H9 (cell line): ENCODE results near the gene HERC6. TPM values are rescaled to one million over a fixed set of nuclear protein-coding genes. Genes with fewer than 3 reads are reported as not detected.

Source experiments
- DNase-seq: peaks from one replicate; pipeline ENCODE4 v3.0.0-alpha.2; 2017
- H2AFZ ChIP-seq: one replicate; pipeline ENCODE4 v1.6.1; 2013; ENCODE audit warnings: mild to moderate bottlenecking, low read length, control low read depth, moderate library complexity
- H2AK5ac ChIP-seq: 2 replicates; pipeline ENCODE4 v1.6.1; 2013; ENCODE audit warnings: low read length, control low read depth, mixed read lengths; ENCODE audit not compliant: insufficient read length
- H2BK120ac ChIP-seq: one replicate; pipeline ENCODE4 v1.6.1; 2013; ENCODE audit warnings: low read depth, mild to moderate bottlenecking, low read length, control low read depth, inconsistent platforms; ENCODE audit not compliant: poor library complexity, severe bottlenecking
- H2BK12ac ChIP-seq: 2 replicates; pipeline ENCODE4 v1.6.1; 2013; ENCODE audit warnings: low read length, control low read depth, mixed read lengths, low read depth; ENCODE audit not compliant: insufficient read length
- H2BK15ac ChIP-seq: 2 replicates; pipeline ENCODE4 v1.6.1; 2013; ENCODE audit warnings: low read depth, low read length, control low read depth
- H2BK20ac ChIP-seq: one replicate; pipeline ENCODE4 v1.6.1; 2013; ENCODE audit warnings: low read depth, mild to moderate bottlenecking, low read length, control low read depth, inconsistent platforms; ENCODE audit not compliant: poor library complexity, severe bottlenecking
- H2BK5ac ChIP-seq: 2 replicates; pipeline ENCODE4 v1.6.1; 2013; ENCODE audit warnings: low read length, control low read depth, mixed read lengths; ENCODE audit not compliant: insufficient read length
- H3K14ac ChIP-seq: 2 replicates; pipeline ENCODE4 v1.6.1; 2013; ENCODE audit warnings: low read length, control low read depth; ENCODE audit not compliant: insufficient read depth
- H3K18ac ChIP-seq: 2 replicates; pipeline ENCODE4 v1.6.1; 2013; ENCODE audit warnings: low read depth, mild to moderate bottlenecking, mixed read lengths, low read length, control low read depth; ENCODE audit not compliant: insufficient read length
- H3K23ac ChIP-seq: 2 replicates; pipeline ENCODE4 v1.6.1; 2013; ENCODE audit warnings: low read length, control low read depth, mixed read lengths, low read depth; ENCODE audit not compliant: insufficient read length
- H3K23me2 ChIP-seq: 2 replicates; pipeline ENCODE4 v1.6.1; 2013; ENCODE audit warnings: low read depth, mild to moderate bottlenecking, mixed read lengths, low read length, control low read depth; ENCODE audit not compliant: insufficient read length, poor library complexity, severe bottlenecking
- H3K27ac ChIP-seq: 2 replicates; pipeline ENCODE4 v1.5.1; 2013; ENCODE audit warnings: low read length, control low read depth, mixed read lengths, low read depth; ENCODE audit not compliant: insufficient read length
- H3K27me3 ChIP-seq: 2 replicates; pipeline ENCODE4 v1.6.1; 2013; ENCODE audit warnings: low read length, control low read depth, inconsistent platforms; ENCODE audit not compliant: insufficient read depth
- H3K4ac ChIP-seq: 2 replicates; pipeline ENCODE4 v1.6.1; 2013; ENCODE audit warnings: low read depth, mild to moderate bottlenecking, control low read depth, inconsistent platforms, low read length, moderate library complexity
- H3K4me1 ChIP-seq: 2 replicates; pipeline ENCODE4 v1.6.1; 2013; ENCODE audit warnings: low read length, control low read depth, inconsistent platforms; ENCODE audit not compliant: insufficient read depth
- H3K4me2 ChIP-seq: 2 replicates; pipeline ENCODE4 v1.6.1; 2013; ENCODE audit warnings: low read length, control low read depth, mixed read lengths; ENCODE audit not compliant: insufficient read length, insufficient read depth
- H3K56ac ChIP-seq: 2 replicates; pipeline ENCODE4 v1.6.1; 2013; ENCODE audit warnings: low read depth, mild to moderate bottlenecking, mixed read lengths, low read length, control low read depth; ENCODE audit not compliant: insufficient read length
- H3K79me1 ChIP-seq: 2 replicates; pipeline ENCODE4 v1.6.1; 2013; ENCODE audit warnings: low read depth, mild to moderate bottlenecking, moderate library complexity, low read length, control low read depth, inconsistent platforms; ENCODE audit not compliant: insufficient read depth, poor library complexity, severe bottlenecking
- H3K79me2 ChIP-seq: 2 replicates; pipeline ENCODE4 v1.6.1; 2013; ENCODE audit warnings: low read length, control low read depth, inconsistent platforms; ENCODE audit not compliant: insufficient read depth
- H3K9ac ChIP-seq: 2 replicates; pipeline ENCODE4 v1.6.1; 2013; ENCODE audit warnings: low read length, control low read depth, mixed read lengths; ENCODE audit not compliant: insufficient read length; ENCODE audit errors: extremely low read depth
- H3K9me3 ChIP-seq: one replicate; pipeline ENCODE4 v1.6.1; 2013; ENCODE audit warnings: low read depth, low read length, inconsistent platforms; ENCODE audit not compliant: control insufficient read depth
- H3T11ph ChIP-seq: one replicate; pipeline ENCODE4 v1.6.1; 2013; ENCODE audit warnings: mild to moderate bottlenecking, low read length, control low read depth, inconsistent platforms
- H4K20me1 ChIP-seq: one replicate; pipeline ENCODE4 v1.6.1; 2013; ENCODE audit not compliant: control insufficient read depth, insufficient read length, insufficient read depth
- H4K5ac ChIP-seq: 2 replicates; pipeline ENCODE4 v1.6.1; 2013; ENCODE audit warnings: low read depth, mild to moderate bottlenecking, mixed read lengths, low read length, control low read depth; ENCODE audit not compliant: insufficient read length
- H4K8ac ChIP-seq: replicated peaks from 2 replicates; pipeline ENCODE4 v1.6.1; 2013; ENCODE audit warnings: low read length, control low read depth, mixed read lengths, low read depth; ENCODE audit not compliant: insufficient read length
- H4K91ac ChIP-seq: 2 replicates; pipeline ENCODE4 v1.6.1; 2013; ENCODE audit warnings: low read depth, mild to moderate bottlenecking, moderate library complexity, mixed read lengths, low read length, control low read depth; ENCODE audit not compliant: insufficient read length
- H3K27ac Mint-ChIP-seq, 3 experiments: 2 replicates in 2 of 3; 3 replicates in 1 of 3; pipeline ENCODE4 v1.8.0; 2020 to 2021; ENCODE audit warnings: mixed read lengths in 3 of 3, mild to moderate bottlenecking in 1 of 3, moderate library complexity in 1 of 3
- H3K27me3 Mint-ChIP-seq: 2 replicates; pipeline ENCODE4 v1.8.0; 2021; ENCODE audit warnings: low read depth, mild to moderate bottlenecking, moderate library complexity, mixed read lengths
- H3K36me3 Mint-ChIP-seq, 3 experiments: 2 replicates in 2 of 3; 3 replicates in 1 of 3; pipeline ENCODE4 v1.8.0; 2020 to 2021; ENCODE audit warnings: low read depth in 3 of 3, mixed read lengths in 3 of 3; ENCODE audit not compliant: insufficient read depth in 1 of 3
- H3K4me1 Mint-ChIP-seq, 2 experiments: 2 replicates each; pipeline ENCODE4 v1.8.0; 2020; ENCODE audit warnings: mixed read lengths in 2 of 2
- H3K4me3 Mint-ChIP-seq, 2 experiments: 2 replicates in 1 of 2; 3 replicates in 1 of 2; pipeline ENCODE4 v1.8.0; 2020 to 2021; ENCODE audit warnings: mild to moderate bottlenecking in 2 of 2, mixed read lengths in 2 of 2, moderate library complexity in 1 of 2
- H3K9me3 Mint-ChIP-seq, 2 experiments: 2 replicates in 1 of 2; 3 replicates in 1 of 2; pipeline ENCODE4 v1.8.0; 2020; ENCODE audit warnings: mild to moderate bottlenecking in 2 of 2, mixed read lengths in 2 of 2, moderate library complexity in 1 of 2
- WGBS: extraction: QIAGEN DNeasy Blood & Tissue Kit; methylation state at CpG from one replicate; pipeline ENCODE4 v1.1.7; 2013; ENCODE audit warnings: missing lambda C conversion rate, low lambda C conversion rate, mixed read lengths; ENCODE audit not compliant: insufficient read length; ENCODE audit errors: extremely low coverage; 5-methylcytosine and 5-hydroxymethylcytosine counted together
- total RNA-seq: library from RNA; stranded (reverse); gene quantifications from 2 replicates; pipeline ENCODE4 v1.2.1, GENCODE V29; 2021
- TF ChIP-seq, protein P1 (sequence below): fragments of 200-600 bp; sonication (generic); conservative IDR thresholded peaks from 3 replicates; pipeline ENCODE4 v1.8.0; 2021; ENCODE audit warnings: antibody characterized with exemption, mild to moderate bottlenecking

The HERC6 gene
- total RNA-seq, 1 experiment from 2014 or later = 8.2 TPM

DNA sequence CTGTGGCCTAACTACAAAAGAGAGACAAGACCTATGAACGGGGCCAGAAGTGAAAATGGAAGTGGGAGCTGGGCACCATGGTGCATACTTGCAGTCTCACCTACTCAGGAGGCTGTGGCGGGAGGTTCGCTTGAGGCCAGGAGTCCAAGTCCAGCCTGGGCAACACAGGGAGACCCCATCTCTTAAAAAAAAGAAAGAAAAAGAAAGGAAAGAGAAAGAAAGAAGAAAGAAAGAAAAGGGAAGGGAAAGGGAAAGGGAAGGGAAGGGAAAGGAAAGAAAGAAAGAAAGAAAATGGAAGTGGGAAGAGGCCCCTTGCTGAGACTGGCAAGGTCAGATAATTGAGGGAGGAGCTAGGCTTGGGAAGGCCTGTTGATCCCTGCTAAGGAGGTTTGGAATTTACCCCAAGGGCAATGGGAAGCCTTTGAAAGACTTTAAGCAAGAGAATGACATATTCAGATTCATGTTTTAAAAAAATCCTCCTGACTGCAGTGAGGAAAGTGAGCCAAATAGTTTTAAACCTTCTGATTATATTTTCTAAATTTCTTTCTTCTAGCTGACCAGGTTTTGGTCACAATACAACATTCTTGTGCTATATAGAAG lies 60.6 kb downstream of the HERC6 start:
- DNase-seq = peak; percentile 64
- H3K27me3 ChIP-seq = no peaks in the 10 kb centered on the region
- H2AFZ ChIP-seq = no peak overlapping the region
- H4K91ac ChIP-seq = no peak overlapping the region
- no CpG with 5 or more reads among the region's 3 CpGs for WGBS
- H2BK12ac ChIP-seq = no peak overlapping the region
- no peak overlapping the region for H2BK20ac ChIP-seq
- Mint-ChIP-seq H3K4me1 (peaks cover 20 to 34% of the 10 kb centered on the region in 2 experiments), H3K27me3 (no peaks in the 10 kb centered on the region), H3K36me3 (peaks cover 8 to 24% (median 13%) of the 10 kb centered on the region in 3 experiments; a peak in 6 of 7 replicates), H3K27ac (peak overlapping the region in 2 of 3 experiments; percentile 23 to 59; a peak in 3 of 7 replicates), H3K9me3 (peaks cover 4 to 10% of the 10 kb centered on the region in 2 experiments; a peak in 3 of 5 replicates), H3K4me3 (no peak overlapping the region; a peak in 1 of 5 replicates)
- TF ChIP-seq, protein P1, sequence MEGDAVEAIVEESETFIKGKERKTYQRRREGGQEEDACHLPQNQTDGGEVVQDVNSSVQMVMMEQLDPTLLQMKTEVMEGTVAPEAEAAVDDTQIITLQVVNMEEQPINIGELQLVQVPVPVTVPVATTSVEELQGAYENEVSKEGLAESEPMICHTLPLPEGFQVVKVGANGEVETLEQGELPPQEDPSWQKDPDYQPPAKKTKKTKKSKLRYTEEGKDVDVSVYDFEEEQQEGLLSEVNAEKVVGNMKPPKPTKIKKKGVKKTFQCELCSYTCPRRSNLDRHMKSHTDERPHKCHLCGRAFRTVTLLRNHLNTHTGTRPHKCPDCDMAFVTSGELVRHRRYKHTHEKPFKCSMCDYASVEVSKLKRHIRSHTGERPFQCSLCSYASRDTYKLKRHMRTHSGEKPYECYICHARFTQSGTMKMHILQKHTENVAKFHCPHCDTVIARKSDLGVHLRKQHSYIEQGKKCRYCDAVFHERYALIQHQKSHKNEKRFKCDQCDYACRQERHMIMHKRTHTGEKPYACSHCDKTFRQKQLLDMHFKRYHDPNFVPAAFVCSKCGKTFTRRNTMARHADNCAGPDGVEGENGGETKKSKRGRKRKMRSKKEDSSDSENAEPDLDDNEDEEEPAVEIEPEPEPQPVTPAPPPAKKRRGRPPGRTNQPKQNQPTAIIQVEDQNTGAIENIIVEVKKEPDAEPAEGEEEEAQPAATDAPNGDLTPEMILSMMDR = no peak
- no peak overlapping the region for H3K4me2 ChIP-seq
- H3T11ph ChIP-seq = no peak overlapping the region
- H3K4me1 ChIP-seq = peaks cover 5% of the 10 kb centered on the region; the same call in 1 of the 2 replicates
- H2BK15ac ChIP-seq = no peak overlapping the region
- H4K8ac ChIP-seq = no peak overlapping the region
- no peak overlapping the region for H3K18ac ChIP-seq
- no peak overlapping the region for H3K14ac ChIP-seq
- no peaks in the 10 kb centered on the region for H3K79me2 ChIP-seq
- no peak overlapping the region for H2AK5ac ChIP-seq
- no peak overlapping the region for H3K4ac ChIP-seq
- no peaks in the 10 kb centered on the region for H3K9me3 ChIP-seq
- H3K9ac ChIP-seq = no peak overlapping the region
- H3K79me1 ChIP-seq = no peaks in the 10 kb centered on the region
- H2BK5ac ChIP-seq = no peak overlapping the region
- no peak overlapping the region for H3K23ac ChIP-seq
- no peaks in the 10 kb centered on the region for H4K20me1 ChIP-seq
- no peak overlapping the region for H3K27ac ChIP-seq
- H2BK120ac ChIP-seq = no peak overlapping the region
- H3K23me2 ChIP-seq = no peaks in the 10 kb centered on the region
- H4K5ac ChIP-seq = no peak overlapping the region
- H3K56ac ChIP-seq = no peak overlapping the region
